ENCODE measurements around the gene SYTL4. TPM values are rescaled to one million over a fixed set of nuclear protein-coding genes. Genes with fewer than 3 reads are reported as not detected.

Gene SYTL4
- polyA plus RNA-seq, 2 of the 4 experiments (the other 2 are of a cell fraction): 3.3 to 3.9 TPM

DNA sequence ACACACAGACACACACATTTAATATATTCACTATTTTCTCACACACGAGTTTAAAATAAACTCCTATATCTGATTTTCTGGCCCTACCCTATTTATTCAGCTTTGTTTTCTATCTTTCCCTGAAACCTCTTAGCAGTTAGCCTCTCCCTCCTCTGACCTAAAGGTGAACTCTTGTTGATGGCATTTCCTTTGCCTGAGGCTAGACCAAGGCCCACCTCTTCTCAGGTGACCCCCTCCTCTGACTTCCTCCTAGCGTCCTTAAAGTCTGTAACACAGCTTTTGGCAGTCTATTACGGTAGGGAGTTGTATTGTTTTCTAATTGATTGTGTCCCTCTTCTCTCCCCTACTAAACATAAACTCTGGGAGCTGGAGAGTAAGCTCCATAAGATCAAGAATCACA, 89.6 kb downstream of the SYTL4 start:
- FAIRE-seq: no peak
- ATAC-seq: no peak
- peaks cover 44% of the 10 kb centered on the region for H3K4me1 ChIP-seq
- H3K9me3 ChIP-seq: no peaks in the 10 kb centered on the region
- TF ChIP-seq, protein P1, sequence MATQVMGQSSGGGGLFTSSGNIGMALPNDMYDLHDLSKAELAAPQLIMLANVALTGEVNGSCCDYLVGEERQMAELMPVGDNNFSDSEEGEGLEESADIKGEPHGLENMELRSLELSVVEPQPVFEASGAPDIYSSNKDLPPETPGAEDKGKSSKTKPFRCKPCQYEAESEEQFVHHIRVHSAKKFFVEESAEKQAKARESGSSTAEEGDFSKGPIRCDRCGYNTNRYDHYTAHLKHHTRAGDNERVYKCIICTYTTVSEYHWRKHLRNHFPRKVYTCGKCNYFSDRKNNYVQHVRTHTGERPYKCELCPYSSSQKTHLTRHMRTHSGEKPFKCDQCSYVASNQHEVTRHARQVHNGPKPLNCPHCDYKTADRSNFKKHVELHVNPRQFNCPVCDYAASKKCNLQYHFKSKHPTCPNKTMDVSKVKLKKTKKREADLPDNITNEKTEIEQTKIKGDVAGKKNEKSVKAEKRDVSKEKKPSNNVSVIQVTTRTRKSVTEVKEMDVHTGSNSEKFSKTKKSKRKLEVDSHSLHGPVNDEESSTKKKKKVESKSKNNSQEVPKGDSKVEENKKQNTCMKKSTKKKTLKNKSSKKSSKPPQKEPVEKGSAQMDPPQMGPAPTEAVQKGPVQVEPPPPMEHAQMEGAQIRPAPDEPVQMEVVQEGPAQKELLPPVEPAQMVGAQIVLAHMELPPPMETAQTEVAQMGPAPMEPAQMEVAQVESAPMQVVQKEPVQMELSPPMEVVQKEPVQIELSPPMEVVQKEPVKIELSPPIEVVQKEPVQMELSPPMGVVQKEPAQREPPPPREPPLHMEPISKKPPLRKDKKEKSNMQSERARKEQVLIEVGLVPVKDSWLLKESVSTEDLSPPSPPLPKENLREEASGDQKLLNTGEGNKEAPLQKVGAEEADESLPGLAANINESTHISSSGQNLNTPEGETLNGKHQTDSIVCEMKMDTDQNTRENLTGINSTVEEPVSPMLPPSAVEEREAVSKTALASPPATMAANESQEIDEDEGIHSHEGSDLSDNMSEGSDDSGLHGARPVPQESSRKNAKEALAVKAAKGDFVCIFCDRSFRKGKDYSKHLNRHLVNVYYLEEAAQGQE (IDR thresholded peaks at IDR 0.05): no peak
- TF ChIP-seq, protein P2, sequence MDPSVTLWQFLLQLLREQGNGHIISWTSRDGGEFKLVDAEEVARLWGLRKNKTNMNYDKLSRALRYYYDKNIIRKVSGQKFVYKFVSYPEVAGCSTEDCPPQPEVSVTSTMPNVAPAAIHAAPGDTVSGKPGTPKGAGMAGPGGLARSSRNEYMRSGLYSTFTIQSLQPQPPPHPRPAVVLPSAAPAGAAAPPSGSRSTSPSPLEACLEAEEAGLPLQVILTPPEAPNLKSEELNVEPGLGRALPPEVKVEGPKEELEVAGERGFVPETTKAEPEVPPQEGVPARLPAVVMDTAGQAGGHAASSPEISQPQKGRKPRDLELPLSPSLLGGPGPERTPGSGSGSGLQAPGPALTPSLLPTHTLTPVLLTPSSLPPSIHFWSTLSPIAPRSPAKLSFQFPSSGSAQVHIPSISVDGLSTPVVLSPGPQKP (IDR thresholded peaks at IDR 0.05; ENCODE audit: low read depth, low read length): no peak
- TF ChIP-seq HMGXB4 (CRISPR knock-in tag; IDR thresholded peaks at IDR 0.05; ENCODE audit: borderline replicate concordance): no peak
- TF ChIP-seq CHD2 (IDR thresholded peaks at IDR 0.05; ENCODE audit: low read length, partially characterized antibody): no peak
- TF ChIP-seq JUNB (IDR thresholded peaks at IDR 0.05): no peak
- TF ChIP-seq FOSL2 (IDR thresholded peaks at IDR 0.05): no peak
- no peak for TF ChIP-seq FOSL2 (CRISPR knock-in tag; IDR thresholded peaks at IDR 0.05)
- no peak for TF ChIP-seq ZNF302 (CRISPR knock-in tag; IDR thresholded peaks at IDR 0.05)
- no peak for TF ChIP-seq JUN (IDR thresholded peaks at IDR 0.05)
- POLR2A ChIA-PET: no interaction called here
- DNase-seq (ENCODE audit: low read depth in 1 of 2, low spot score in 1 of 2): no peak
- peak overlapping the region; percentile 24; the same call in 1 of the 3 replicates for H3K4me2 ChIP-seq
- 44% methylated on average over 3 of the region's 3 CpGs for WGBS (ENCODE audit: missing lambda C conversion rate)
- CTCF ChIA-PET: interaction anchor here (1.4 to 1.9 kb wide), 2 partner anchors 29 to 126 kb away, joined by 3 to 4 read pairs; no protein-coding TSS in a partner anchor
- no peak overlapping the region for H3K4me3 ChIP-seq
- peak overlapping the region; percentile 36 to 75; a peak in 5 of 6 replicates for H3K27ac ChIP-seq

GRCh38 chrX:100636321-100636991, 95.5 kb downstream of the SYTL4 start, which contains the start of gene TSPAN6:
Gene TSPAN6 (minus strand): TSS chrX:100636806. CDS start chrX:100636694, 112 bp downstream.
- peak within 1 kb of the TSS; percentile 81 to 92 for H3K27ac ChIP-seq
- FAIRE-seq: peak; percentile 97
- no peaks in the 10 kb centered on the region for H3K9me3 ChIP-seq
- TF ChIP-seq ZSCAN20 (CRISPR knock-in tag; IDR thresholded peaks at IDR 0.05): no peak
- no peak for TF ChIP-seq SMC3 (IDR thresholded peaks at IDR 0.05)
- no peak for TF ChIP-seq HMGXB4 (CRISPR knock-in tag; IDR thresholded peaks at IDR 0.05; ENCODE audit: borderline replicate concordance)
- no peak for TF ChIP-seq HOXA7 (CRISPR knock-in tag; IDR thresholded peaks at IDR 0.05)
- peak; percentile 31 to 45; a peak in 2 of 5 replicates for TF ChIP-seq RAD21 (conservative IDR thresholded peaks at IDR 0.05 in 1 of 2, IDR thresholded peaks at IDR 0.05 in 1 of 2)
- no peak for TF ChIP-seq HES2 (IDR thresholded peaks at IDR 0.05)
- no peak for TF ChIP-seq MAFK (IDR thresholded peaks at IDR 0.05; ENCODE audit: partially characterized antibody)
- TF ChIP-seq, protein P1 (IDR thresholded peaks at IDR 0.05): no peak
- TF ChIP-seq HEYL (CRISPR knock-in tag; IDR thresholded peaks at IDR 0.05): no peak
- peak; percentile 77; the same call in 1 of the 2 replicates for TF ChIP-seq PHF8 (IDR thresholded peaks at IDR 0.05; ENCODE audit: borderline replicate concordance, low read depth)
- no peak for TF ChIP-seq CHD2 (IDR thresholded peaks at IDR 0.05; ENCODE audit: low read length, partially characterized antibody)
- TF ChIP-seq, protein P2 (IDR thresholded peaks at IDR 0.05; ENCODE audit: low read depth, low read length): no peak
- no peak for TF ChIP-seq MAX (IDR thresholded peaks at IDR 0.05)
- no peak for TF ChIP-seq ZNF302 (CRISPR knock-in tag; IDR thresholded peaks at IDR 0.05)

More at GRCh38 chrX:100636321-100636991, 95.5 kb downstream of the SYTL4 start, which contains the start of gene TSPAN6:
- peak within 1 kb of the TSS; percentile 80 for H3K4me2 ChIP-seq
- WGBS (ENCODE audit: missing lambda C conversion rate): 2% methylated on average over 19 of the region's 51 CpGs
- DNase-seq (ENCODE audit: low read depth in 1 of 2, low spot score in 1 of 2) (peak; percentile 87 to 91), ATAC-seq (peak; percentile 100)
- ChIA-PET CTCF (interaction anchor here (0.6 to 3.5 kb wide), 20 partner anchors 9 to 223 kb away, joined by 3 to 19 read pairs (median 4); no protein-coding TSS in a partner anchor), POLR2A (interaction anchor here (0.6 to 1.5 kb wide), 4 partner anchors 13 to 414 kb away, joined by 4 to 14 read pairs (median 4); no protein-coding TSS in a partner anchor)
- peak within 1 kb of the TSS; percentile 79 for H3K4me3 ChIP-seq
- H3K4me1 ChIP-seq: peaks cover 8% of the 10 kb centered on the region; the same call in 2 of the 3 replicates
